Endothelial cell of umbilical vein (primary cell): ENCODE results near the gene DUOX2. TPM values are rescaled to one million over a fixed set of nuclear protein-coding genes. Genes with fewer than 3 reads are reported as not detected.

Source experiments
- BruUV-seq: library from RNA; stranded (reverse); fragments of 400-500 nt; replicated peaks from 2 replicates; lab custom pipeline; 2021; lab: Mats Ljungman, UMichigan
- CTCF ChIA-PET: fragments of 300-600, 350-600 bp; sonication (Branson Sonifier 250); formaldehyde crosslinking; loops from one replicate; lab custom pipeline; 2021; ENCODE audit warnings: antibody characterized with exemption, inconsistent platforms; lab: Charles Lee
- POLR2A ChIA-PET: fragments of 300-600, 350-600 bp; sonication (Branson Sonifier 250); formaldehyde crosslinking; loops from one replicate; lab custom pipeline; 2021; ENCODE audit warnings: antibody characterized with exemption, inconsistent platforms; lab: Charles Lee
- DNase-seq: peaks from one replicate; pipeline ENCODE4 v3.0.0-alpha.2; 2011; ENCODE audit warnings: low read depth, low spot score
- FAIRE-seq: peaks from 2 replicates; lab custom pipeline; 2011; peaks lifted over from hg19 to GRCh38; lab: Jason Lieb, UNC
- H2AFZ ChIP-seq: 2 replicates; pipeline ENCODE4 v1.6.0; 2012; ENCODE audit warnings: low read depth, low read length, control low read depth, inconsistent platforms
- H3K27ac ChIP-seq: 2 replicates; pipeline ENCODE4 v1.5.1; 2011; ENCODE audit warnings: low read depth, mild to moderate bottlenecking, control low read depth, low read length, moderate library complexity; ENCODE audit not compliant: insufficient read depth
- H3K27me3 ChIP-seq, 2 experiments: 2 replicates each; pipeline versions ENCODE4 v1.6.0 to v1.6.1; 2011; ENCODE audit warnings: low read length in 2 of 2, mixed read lengths in 1 of 2; ENCODE audit not compliant: control insufficient read depth in 2 of 2, insufficient read depth in 2 of 2
- H3K36me3 ChIP-seq, 2 experiments: 2 replicates in 1 of 2; 3 replicates in 1 of 2; pipeline ENCODE4 v1.5.1; 2011; ENCODE audit warnings: low read length in 2 of 2, mild to moderate bottlenecking in 1 of 2, moderate library complexity in 1 of 2; ENCODE audit not compliant: control insufficient read depth in 2 of 2, insufficient read depth in 2 of 2; ENCODE audit errors: extremely low read depth in 1 of 2
- H3K4me1 ChIP-seq: 3 replicates; pipeline ENCODE4 v1.5.1; 2011; ENCODE audit warnings: mild to moderate bottlenecking, low read length; ENCODE audit not compliant: control insufficient read depth, insufficient read depth; ENCODE audit errors: extremely low read depth
- H3K4me2 ChIP-seq: 2 replicates; pipeline ENCODE4 v1.6.1; 2011; ENCODE audit warnings: low read length, control low read depth, mixed read lengths; ENCODE audit not compliant: insufficient read depth
- H3K4me3 ChIP-seq, 3 experiments: fragments of 200-600 bp in 1 of 3; sonication (generic), shearing (Covaris generic) in 1 of 3; replicated peaks in 1 of 3; 2 replicates each; pipeline ENCODE4 v1.5.1; 2011 to 2016; ENCODE audit warnings: control low read depth in 3 of 3, low read length in 3 of 3, mild to moderate bottlenecking in 2 of 3, inconsistent platforms in 1 of 3, low read depth in 1 of 3, moderate library complexity in 1 of 3; ENCODE audit not compliant: insufficient read depth in 1 of 3
- H3K79me2 ChIP-seq: 2 replicates; pipeline ENCODE4 v1.6.0; 2012; ENCODE audit warnings: low read length, inconsistent platforms; ENCODE audit not compliant: control insufficient read depth, insufficient read depth
- H3K9ac ChIP-seq: replicated peaks from 2 replicates; pipeline ENCODE3; 2011; ENCODE audit warnings: low read length, control low read depth; ENCODE audit not compliant: insufficient read depth; ENCODE audit errors: extremely low read depth
- H3K9me1 ChIP-seq: replicated peaks from 3 replicates; pipeline ENCODE4 v1.6.0; 2011; ENCODE audit warnings: mild to moderate bottlenecking, low read length; ENCODE audit not compliant: control insufficient read depth, insufficient read depth; ENCODE audit errors: extremely low read depth
- H3K9me3 ChIP-seq: replicated peaks from 2 replicates; pipeline ENCODE4 v1.5.1; 2012; ENCODE audit warnings: low read length, inconsistent platforms; ENCODE audit not compliant: control insufficient read depth, insufficient read depth
- H4K20me1 ChIP-seq: replicated peaks from 2 replicates; pipeline ENCODE3; 2011; ENCODE audit warnings: mild to moderate bottlenecking, low read length; ENCODE audit not compliant: control insufficient read depth, insufficient read depth; ENCODE audit errors: extremely low read depth
- CTCF ChIP-seq, 2 donors: IDR thresholded peaks; 1 replicate in 1 of 2; 2 replicates in 1 of 2; pipeline ENCODE4 v1.5.1; 2011; ENCODE audit warnings: low read length in 2 of 2, mild to moderate bottlenecking in 2 of 2, moderate library complexity in 2 of 2, control low read depth in 1 of 2, inconsistent platforms in 1 of 2, low read depth in 1 of 2; ENCODE audit not compliant: insufficient read depth in 1 of 2; ENCODE audit errors: extremely low read depth in 1 of 2
- EZH2 ChIP-seq: IDR thresholded peaks from 2 replicates; pipeline ENCODE4 v1.6.1; 2012; ENCODE audit warnings: borderline replicate concordance, low read depth, mild to moderate bottlenecking, moderate library complexity, low read length, inconsistent platforms; ENCODE audit not compliant: severe bottlenecking
- FOS ChIP-seq: IDR thresholded peaks from 2 replicates; pipeline ENCODE4 v1.6.1; 2011; ENCODE audit warnings: mild to moderate bottlenecking, low read length, moderate library complexity, borderline replicate concordance; ENCODE audit not compliant: insufficient read depth
- GATA2 ChIP-seq: IDR thresholded peaks from 2 replicates; pipeline ENCODE4 v1.7.0; 2011; ENCODE audit warnings: low read depth, mild to moderate bottlenecking, moderate library complexity, mixed read lengths, low read length; ENCODE audit not compliant: insufficient read length, insufficient read depth
- MYC ChIP-seq: IDR thresholded peaks from one replicate; pipeline ENCODE4 v1.6.1; 2011; ENCODE audit warnings: mild to moderate bottlenecking, low read depth, low read length
- POLR2AphosphoS5 ChIP-seq: IDR thresholded peaks from 2 replicates; pipeline ENCODE4 v1.6.1; 2012; ENCODE audit warnings: low read depth, mild to moderate bottlenecking, control low read depth, low read length, moderate library complexity; ENCODE audit not compliant: insufficient read depth
- dilution Hi-C: fragments of 300-500 bp; cut with MboI; formaldehyde crosslinking; loops from one replicate; pipeline ENCODE4 v1.15.0; 2019; ENCODE audit warnings: low sequenced_read_pairs; ENCODE audit not compliant: extremely low pct_ligation_motif_present
- intact Hi-C: fragments of 100-400 bp; cut with micrococcal nuclease; formaldehyde crosslinking; loops from one replicate; pipeline ENCODE4 v1.10.0; 2022
- polyA plus RNA-seq, 4 experiments: library from polyadenylated mRNA; depleted of rRNA in 3 of 4; stranded (reverse) in 3 of 4; unstranded in 1 of 4; fragments of >200 nt; gene quantifications; 2 replicates each; pipeline versions ENCODE4 v1.2.1 to v1.2.3, GENCODE V29; 2011 to 2012; ENCODE audit warnings: missing spikeins in 1 of 4
- total RNA-seq: library from RNA; stranded (reverse); gene quantifications from 2 replicates; pipeline ENCODE4 v1.2.3, GENCODE V29; 2021

DUOX2 gene
- total and polyA plus RNA-seq, 2 donors (not counting 3 experiments of a cell fraction or from before 2014, with no cell fraction given), result 0.01 TPM; not detected in 1

- Histone ChIP-seq H3K9ac (no peak overlapping the region), H3K27me3 (peaks cover 21 to 43% of the 10 kb centered on the region in 2 experiments), H3K27ac (no peak overlapping the region), H3K9me1 (no peaks in the 10 kb centered on the region), H3K9me3 (no peaks in the 10 kb centered on the region), H3K36me3 (no peaks in the 10 kb centered on the region), H3K4me3 (no peak overlapping the region), H3K79me2 (no peaks in the 10 kb centered on the region), H3K4me1 (peaks cover 8% of the 10 kb centered on the region), H4K20me1 (no peaks in the 10 kb centered on the region), H3K4me2 (no peak overlapping the region), H2AFZ (no peak overlapping the region)
- intact Hi-C loops, result no loop called here
- ChIA-PET CTCF (interaction anchor here (1.2 to 2.0 kb wide), 2 partner anchors 15 to 40 kb away, joined by 4 to 8 read pairs; no protein-coding TSS in a partner anchor), POLR2A (no interaction called here)
- FAIRE-seq (no peak), DNase-seq (no peak)
- no TSS peak for BruUV-seq
- dilution Hi-C loops, result no loop called here
- TF ChIP-seq CTCF (IDR thresholded peaks at IDR 0.05; ENCODE audit: extremely low read depth in 1 of 2, insufficient read depth in 1 of 2, low read depth in 1 of 2, low read length in 2 of 2) (no peak), FOS (no peak), GATA2 (no peak), POLR2AphosphoS5 (no peak), MYC (no peak), EZH2 (no peak)
These were observed 8.7 kb upstream of the DUOX2 start for GRCh38 chr15:45122719-45123118.
